ENCODE measurements around the gene OTUB2.

OTUB2 gene

GRCh38 chr14:94043111-94043755 is 17.1 kb downstream of the OTUB2 start:
- no peak for TF ChIP-seq OSR1 (CRISPR knock-in tag; IDR thresholded peaks at IDR 0.05)
- TF ChIP-seq CSDC2 (CRISPR knock-in tag; IDR thresholded peaks at IDR 0.05) = no peak
- no peak for TF ChIP-seq ZC3H10 (CRISPR knock-in tag; IDR thresholded peaks at IDR 0.05)
- no peak for TF ChIP-seq TCF4 (CRISPR knock-in tag; IDR thresholded peaks at IDR 0.05; ENCODE audit: borderline replicate concordance)
- TF ChIP-seq ZNF565 (CRISPR knock-in tag; conservative IDR thresholded peaks at IDR 0.05; ENCODE audit: low read depth) = no peak
- TF ChIP-seq ISL1 (CRISPR knock-in tag; IDR thresholded peaks at IDR 0.05) = no peak
- TF ChIP-seq CREB5 (CRISPR knock-in tag; IDR thresholded peaks at IDR 0.05; ENCODE audit: low read depth) = no peak
- TF ChIP-seq ZFP3 (CRISPR knock-in tag; IDR thresholded peaks at IDR 0.05) = no peak
- TF ChIP-seq SNAI2 (CRISPR knock-in tag; IDR thresholded peaks at IDR 0.05) = no peak
- no peak for TF ChIP-seq TSHZ2 (CRISPR knock-in tag; IDR thresholded peaks at IDR 0.05)
- no peak for TF ChIP-seq ZNF8 (CRISPR knock-in tag; IDR thresholded peaks at IDR 0.05)
- TF ChIP-seq ZFP30 (CRISPR knock-in tag; IDR thresholded peaks at IDR 0.05) = no peak
- no peak for TF ChIP-seq PATZ1 (CRISPR knock-in tag; IDR thresholded peaks at IDR 0.05; ENCODE audit: borderline replicate concordance)
- TF ChIP-seq CSRNP3 (CRISPR knock-in tag; IDR thresholded peaks at IDR 0.05) = no peak
- TF ChIP-seq POU6F1 (CRISPR knock-in tag; IDR thresholded peaks at IDR 0.05; ENCODE audit: borderline replicate concordance, low read depth) = no peak
- TF ChIP-seq TOX (CRISPR knock-in tag; IDR thresholded peaks at IDR 0.05; ENCODE audit: borderline replicate concordance) = no peak
- TF ChIP-seq GLIS3 (CRISPR knock-in tag; IDR thresholded peaks at IDR 0.05) = no peak
- TF ChIP-seq ESRRG (CRISPR knock-in tag; IDR thresholded peaks at IDR 0.05) = no peak
- ATAC-seq = no peak

- TF ChIP-seq ARNTL (CRISPR knock-in tag; IDR thresholded peaks at IDR 0.05; ENCODE audit: borderline replicate concordance, low read depth) = no peak
- no peak for TF ChIP-seq CSDC2 (CRISPR knock-in tag; IDR thresholded peaks at IDR 0.05)
- TF ChIP-seq ZFP3 (CRISPR knock-in tag; IDR thresholded peaks at IDR 0.05) = no peak
- no peak for TF ChIP-seq RARB (CRISPR knock-in tag; IDR thresholded peaks at IDR 0.05)
- no peak for TF ChIP-seq ISL1 (CRISPR knock-in tag; IDR thresholded peaks at IDR 0.05)
- no peak for TF ChIP-seq CSRNP3 (CRISPR knock-in tag; IDR thresholded peaks at IDR 0.05)
- TF ChIP-seq CREB5 (CRISPR knock-in tag; IDR thresholded peaks at IDR 0.05; ENCODE audit: low read depth) = no peak
- no peak for ATAC-seq
Observed at GRCh38 chr14:94043756-94044475, 17.8 kb downstream of the OTUB2 start.
